Parathyroid adenoma (tissue), 2 donors: ENCODE data around the gene ZNF132.
"Not testable (repeated sequence)": the region's sequence is repeated elsewhere in the genome, so short reads cannot be mapped to it uniquely, and the experiment has no call there.

ENCODE experiments used
- H2AFZ ChIP-seq: fragments of 300-600 bp; sonication (generic); one replicate; pipeline ENCODE4 v1.7.0; 2017; ENCODE audit warnings: antibody characterized with exemption, mild to moderate bottlenecking
- H3K27ac ChIP-seq: fragments of 300-600 bp; sonication (generic); one replicate; pipeline ENCODE4 v1.7.0; 2017
- H3K27me3 ChIP-seq: fragments of 300-600 bp; sonication (generic); one replicate; pipeline ENCODE4 v1.7.0; 2017; ENCODE audit warnings: low read length; ENCODE audit not compliant: control insufficient read depth, insufficient read depth
- H3K36me3 ChIP-seq: fragments of 300-600 bp; sonication (generic); one replicate; pipeline ENCODE4 v1.7.0; 2017; ENCODE audit warnings: low read length; ENCODE audit not compliant: control insufficient read depth, insufficient read depth
- H3K4me1 ChIP-seq: fragments of 300-600 bp; sonication (generic); one replicate; pipeline ENCODE4 v1.7.0; 2017; ENCODE audit warnings: control low read depth
- H3K4me2 ChIP-seq: fragments of 300-600 bp; sonication (generic); one replicate; pipeline ENCODE4 v1.7.0; 2017; ENCODE audit warnings: low read length
- H3K4me3 ChIP-seq: fragments of 300-600 bp; sonication (generic); one replicate; pipeline ENCODE4 v1.7.0; 2017; ENCODE audit warnings: low read depth, low read length
- H3K79me2 ChIP-seq: fragments of 300-600 bp; sonication (generic); one replicate; pipeline ENCODE4 v1.7.0; 2017; ENCODE audit warnings: control low read depth
- H3K9ac ChIP-seq: fragments of 300-600 bp; sonication (generic); one replicate; pipeline ENCODE4 v1.7.0; 2017; ENCODE audit warnings: mild to moderate bottlenecking
- H3K9me3 ChIP-seq: fragments of 300-600 bp; sonication (generic); one replicate; pipeline ENCODE4 v1.7.0; 2017; ENCODE audit warnings: low read length; ENCODE audit not compliant: control insufficient read depth
- CTCF ChIP-seq: fragments of 300-600 bp; sonication (generic); IDR thresholded peaks from one replicate; pipeline ENCODE4 v1.7.0; 2017; ENCODE audit warnings: antibody characterized with exemption, mild to moderate bottlenecking
- donor health status: primary hyperparathyroidism.

Gene ZNF132

GRCh38 chr19:58406818-58407657 is 32.9 kb downstream of the ZNF132 start:
- H3K4me2 ChIP-seq: peak overlapping the region; percentile 89
- peak overlapping the region; percentile 87 for H3K27ac ChIP-seq
- H3K79me2 ChIP-seq: peaks cover 14% of the 10 kb centered on the region
- no peak overlapping the region for H2AFZ ChIP-seq
- H3K4me3 ChIP-seq: peak overlapping the region; percentile 89
- no peaks in the 10 kb centered on the region for H3K9me3 ChIP-seq
- no peaks in the 10 kb centered on the region for H3K27me3 ChIP-seq
- peaks cover 9% of the 10 kb centered on the region for H3K4me1 ChIP-seq
- H3K36me3 ChIP-seq: no peaks in the 10 kb centered on the region
- no peak overlapping the region for H3K9ac ChIP-seq
- TF ChIP-seq CTCF: peak; percentile 30

- H3K4me2 ChIP-seq, H3K4me1 ChIP-seq, H3K9me3 ChIP-seq, H3K4me3 ChIP-seq, H3K36me3 ChIP-seq, H2AFZ ChIP-seq, H3K27me3 ChIP-seq, H3K79me2 ChIP-seq, H3K9ac ChIP-seq, H3K27ac ChIP-seq: not testable (repeated sequence)
Observed at GRCh38 chr19:58403920-58404478, 36.0 kb downstream of the ZNF132 start.

GRCh38 chr19:58401840-58402421 is 38.0 kb downstream of the ZNF132 start:
- Histone ChIP-seq H2AFZ (peak overlapping the region; percentile 77), H3K4me3 (peak overlapping the region; percentile 83), H3K4me1 (peaks cover 3% of the 10 kb centered on the region), H3K36me3 (no peaks in the 10 kb centered on the region), H3K27me3 (no peaks in the 10 kb centered on the region), H3K9ac (no peak overlapping the region), H3K9me3 (no peaks in the 10 kb centered on the region), H3K4me2 (peak overlapping the region; percentile 99), H3K27ac (no peak overlapping the region), H3K79me2 (no peaks in the 10 kb centered on the region)
- TF ChIP-seq CTCF: no peak

- Histone ChIP-seq H3K27ac (peak overlapping the region; percentile 15), H3K9ac (no peak overlapping the region), H3K36me3 (no peaks in the 10 kb centered on the region), H3K4me2 (peak overlapping the region; percentile 99), H3K27me3 (no peaks in the 10 kb centered on the region), H3K79me2 (no peaks in the 10 kb centered on the region), H2AFZ (peak overlapping the region; percentile 77), H3K4me3 (peak overlapping the region; percentile 83), H3K4me1 (no peaks in the 10 kb centered on the region), H3K9me3 (no peaks in the 10 kb centered on the region)
- TF ChIP-seq CTCF: peak; percentile 18
Observed at GRCh38 chr19:58400916-58401839, 38.8 kb downstream of the ZNF132 start.
